Mesodermal cell (in vitro differentiated cells): ENCODE measurements around the gene C1orf105.
"Not testable (repeated sequence)": the region's sequence is repeated elsewhere in the genome, so short reads cannot be mapped to it uniquely, and the experiment has no call there.

Source experiments
- H3K27ac ChIP-seq: 2 replicates; pipeline ENCODE4 v1.7.0; 2013; ENCODE audit warnings: mild to moderate bottlenecking, low read depth, low read length, moderate library complexity; ENCODE audit not compliant: severe bottlenecking
- H3K36me3 ChIP-seq: 2 replicates; pipeline ENCODE4 v1.7.1; 2013; ENCODE audit warnings: mild to moderate bottlenecking, low read length, moderate library complexity; ENCODE audit not compliant: control insufficient read depth, insufficient read depth
- H3K4me1 ChIP-seq: one replicate; pipeline ENCODE4 v1.7.1; 2013; ENCODE audit warnings: mild to moderate bottlenecking, low read length; ENCODE audit not compliant: insufficient read depth, control insufficient read depth, poor library complexity, severe bottlenecking
- H3K4me3 ChIP-seq: 2 replicates; pipeline ENCODE4 v1.7.0; 2013; ENCODE audit warnings: low read length, control low read depth, mild to moderate bottlenecking; ENCODE audit not compliant: insufficient read depth, poor library complexity, severe bottlenecking; ENCODE audit errors: extremely low read depth
- H3K9me3 ChIP-seq: 2 replicates; pipeline ENCODE4 v1.7.1; 2013; ENCODE audit warnings: mild to moderate bottlenecking, low read length, moderate library complexity; ENCODE audit not compliant: control insufficient read depth
- WGBS, 2 experiments: methylation state at CpG; one replicate each; pipeline ENCODE4 v1.1.5; 2013; ENCODE audit warnings: missing lambda C conversion rate in 2 of 2; ENCODE audit not compliant: insufficient coverage in 2 of 2; 5-methylcytosine and 5-hydroxymethylcytosine counted together

C1orf105 gene

GRCh38 chr1:172486805-172487454, 66.4 kb downstream of the C1orf105 start:
- H3K27ac ChIP-seq = no peak overlapping the region
- peaks cover 11% of the 10 kb centered on the region for H3K4me1 ChIP-seq
- H3K36me3 ChIP-seq = no peaks in the 10 kb centered on the region
- H3K9me3 ChIP-seq = no peaks in the 10 kb centered on the region
- H3K4me3 ChIP-seq = no peak overlapping the region
- WGBS, 2 experiments = 80% methylated on average over 1 of the region's 3 CpGs; no CpG with 5 or more reads in 1 of the 2 experiments

GRCh38 chr1:172487550-172487949, 67.1 kb downstream of the C1orf105 start:
- H3K4me1 ChIP-seq = peaks cover 11% of the 10 kb centered on the region
- WGBS, 2 experiments = 93 to 100% methylated on average over 2 to 3 of the region's 4 CpGs
- no peak overlapping the region for H3K4me3 ChIP-seq
- no peak overlapping the region for H3K27ac ChIP-seq
- no peaks in the 10 kb centered on the region for H3K36me3 ChIP-seq
- no peaks in the 10 kb centered on the region for H3K9me3 ChIP-seq

GRCh38 chr1:172488393-172488792, 67.9 kb downstream of the C1orf105 start:
- 94 to 100% methylated on average over 2 to 3 of the region's 3 CpGs for WGBS, 2 experiments
- Histone ChIP-seq H3K27ac (no peak overlapping the region), H3K9me3 (no peaks in the 10 kb centered on the region), H3K36me3 (no peaks in the 10 kb centered on the region), H3K4me3 (no peak overlapping the region), H3K4me1 (peaks cover 11% of the 10 kb centered on the region)

GRCh38 chr1:172489847-172490246, 69.4 kb downstream of the C1orf105 start:
- no peak overlapping the region for H3K27ac ChIP-seq
- H3K4me3 ChIP-seq = no peak overlapping the region
- H3K9me3 ChIP-seq = no peaks in the 10 kb centered on the region
- 97 to 100% methylated on average over 1 to 3 of the region's 3 CpGs for WGBS, 2 experiments
- H3K36me3 ChIP-seq = no peaks in the 10 kb centered on the region
- peaks cover 14% of the 10 kb centered on the region for H3K4me1 ChIP-seq

- H3K4me1 ChIP-seq = peaks cover 27% of the 10 kb centered on the region
- H3K9me3 ChIP-seq = no peaks in the 10 kb centered on the region
- WGBS, 2 experiments = no CpG with 5 or more reads among the region's 1 CpG
- H3K36me3 ChIP-seq = no peaks in the 10 kb centered on the region
- H3K4me3 ChIP-seq = no peak overlapping the region
- H3K27ac ChIP-seq = no peak overlapping the region
These were observed 71.9 kb downstream of the C1orf105 start for GRCh38 chr1:172492421-172492820.

- 100% methylated on average over 1 of the region's 2 CpGs; no CpG with 5 or more reads in 1 of the 2 experiments for WGBS, 2 experiments
- H3K36me3 ChIP-seq = no peaks in the 10 kb centered on the region
- no peak overlapping the region for H3K4me3 ChIP-seq
- no peak overlapping the region for H3K27ac ChIP-seq
- no peaks in the 10 kb centered on the region for H3K9me3 ChIP-seq
- peaks cover 33% of the 10 kb centered on the region for H3K4me1 ChIP-seq
These were observed 73.7 kb downstream of the C1orf105 start for GRCh38 chr1:172494166-172494565.

GRCh38 chr1:172496127-172496526, 75.6 kb downstream of the C1orf105 start:
- Histone ChIP-seq H3K4me1 (peaks cover 41% of the 10 kb centered on the region), H3K27ac (peak overlapping the region; percentile 87)
- not testable (repeated sequence) for H3K36me3 ChIP-seq, H3K4me3 ChIP-seq, H3K9me3 ChIP-seq
- 90% methylated on average over 3 of the region's 5 CpGs; no CpG with 5 or more reads in 1 of the 2 experiments for WGBS, 2 experiments

GRCh38 chr1:172496678-172497077, 76.2 kb downstream of the C1orf105 start:
- Histone ChIP-seq H3K4me3 (no peak overlapping the region), H3K9me3 (no peaks in the 10 kb centered on the region), H3K36me3 (no peaks in the 10 kb centered on the region), H3K27ac (peak overlapping the region; percentile 87), H3K4me1 (peaks cover 41% of the 10 kb centered on the region)
- 83 to 100% methylated on average over 1 of the region's 1 CpG for WGBS, 2 experiments

- Histone ChIP-seq H3K36me3 (no peaks in the 10 kb centered on the region), H3K9me3 (no peaks in the 10 kb centered on the region), H3K4me3 (no peak overlapping the region), H3K27ac (peak overlapping the region; percentile 87), H3K4me1 (peaks cover 41% of the 10 kb centered on the region)
- WGBS, 2 experiments = 10 to 16% methylated on average over 4 to 5 of the region's 5 CpGs
These were observed 76.7 kb downstream of the C1orf105 start for GRCh38 chr1:172497230-172497629.

GRCh38 chr1:172498857-172499256, 78.4 kb downstream of the C1orf105 start:
- Histone ChIP-seq H3K36me3 (no peaks in the 10 kb centered on the region), H3K9me3 (no peaks in the 10 kb centered on the region), H3K4me1 (peaks cover 40% of the 10 kb centered on the region), H3K4me3 (no peak overlapping the region), H3K27ac (no peak overlapping the region)
- WGBS, 2 experiments = 100% methylated on average over 2 of the region's 2 CpGs; no CpG with 5 or more reads in 1 of the 2 experiments

GRCh38 chr1:172499636-172500141, 79.2 kb downstream of the C1orf105 start:
- 91 to 100% methylated on average over 3 of the region's 3 CpGs for WGBS, 2 experiments
- Histone ChIP-seq H3K27ac (no peak overlapping the region), H3K4me3 (no peak overlapping the region)

More at GRCh38 chr1:172499636-172500141, 79.2 kb downstream of the C1orf105 start:
- H3K4me1 ChIP-seq = peaks cover 38% of the 10 kb centered on the region
- H3K9me3 ChIP-seq = no peaks in the 10 kb centered on the region
- H3K36me3 ChIP-seq = no peaks in the 10 kb centered on the region
